Endothelial cell of umbilical vein (primary cell): ENCODE measurements around the gene RGS4. TPM values are rescaled to one million over a fixed set of nuclear protein-coding genes. Genes with fewer than 3 reads are reported as not detected.

Source experiments
- BruUV-seq: library from RNA; stranded (reverse); fragments of 400-500 nt; replicated peaks from 2 replicates; lab custom pipeline; 2021; lab: Mats Ljungman, UMichigan
- CTCF ChIA-PET: fragments of 300-600, 350-600 bp; sonication (Branson Sonifier 250); formaldehyde crosslinking; loops from one replicate; lab custom pipeline; 2021; ENCODE audit warnings: antibody characterized with exemption, inconsistent platforms; lab: Charles Lee
- POLR2A ChIA-PET: fragments of 300-600, 350-600 bp; sonication (Branson Sonifier 250); formaldehyde crosslinking; loops from one replicate; lab custom pipeline; 2021; ENCODE audit warnings: antibody characterized with exemption, inconsistent platforms; lab: Charles Lee
- DNase-seq: peaks from one replicate; pipeline ENCODE4 v3.0.0-alpha.2; 2011; ENCODE audit warnings: low read depth, low spot score
- FAIRE-seq: peaks from 2 replicates; lab custom pipeline; 2011; peaks lifted over from hg19 to GRCh38; lab: Jason Lieb, UNC
- H2AFZ ChIP-seq: 2 replicates; pipeline ENCODE4 v1.6.0; 2012; ENCODE audit warnings: low read depth, low read length, control low read depth, inconsistent platforms
- H3K27ac ChIP-seq: 2 replicates; pipeline ENCODE4 v1.5.1; 2011; ENCODE audit warnings: low read depth, mild to moderate bottlenecking, control low read depth, low read length, moderate library complexity; ENCODE audit not compliant: insufficient read depth
- H3K27me3 ChIP-seq, 2 experiments: 2 replicates each; pipeline versions ENCODE4 v1.6.0 to v1.6.1; 2011; ENCODE audit warnings: low read length in 2 of 2, mixed read lengths in 1 of 2; ENCODE audit not compliant: control insufficient read depth in 2 of 2, insufficient read depth in 2 of 2
- H3K36me3 ChIP-seq, 2 experiments: 2 replicates in 1 of 2; 3 replicates in 1 of 2; pipeline ENCODE4 v1.5.1; 2011; ENCODE audit warnings: low read length in 2 of 2, mild to moderate bottlenecking in 1 of 2, moderate library complexity in 1 of 2; ENCODE audit not compliant: control insufficient read depth in 2 of 2, insufficient read depth in 2 of 2; ENCODE audit errors: extremely low read depth in 1 of 2
- H3K4me1 ChIP-seq: 3 replicates; pipeline ENCODE4 v1.5.1; 2011; ENCODE audit warnings: mild to moderate bottlenecking, low read length; ENCODE audit not compliant: control insufficient read depth, insufficient read depth; ENCODE audit errors: extremely low read depth
- H3K4me2 ChIP-seq: 2 replicates; pipeline ENCODE4 v1.6.1; 2011; ENCODE audit warnings: low read length, control low read depth, mixed read lengths; ENCODE audit not compliant: insufficient read depth
- H3K4me3 ChIP-seq, 3 experiments: fragments of 200-600 bp in 1 of 3; sonication (generic), shearing (Covaris generic) in 1 of 3; replicated peaks in 1 of 3; 2 replicates each; pipeline ENCODE4 v1.5.1; 2011 to 2016; ENCODE audit warnings: control low read depth in 3 of 3, low read length in 3 of 3, mild to moderate bottlenecking in 2 of 3, inconsistent platforms in 1 of 3, low read depth in 1 of 3, moderate library complexity in 1 of 3; ENCODE audit not compliant: insufficient read depth in 1 of 3
- H3K79me2 ChIP-seq: 2 replicates; pipeline ENCODE4 v1.6.0; 2012; ENCODE audit warnings: low read length, inconsistent platforms; ENCODE audit not compliant: control insufficient read depth, insufficient read depth
- H3K9ac ChIP-seq: replicated peaks from 2 replicates; pipeline ENCODE3; 2011; ENCODE audit warnings: low read length, control low read depth; ENCODE audit not compliant: insufficient read depth; ENCODE audit errors: extremely low read depth
- H3K9me1 ChIP-seq: replicated peaks from 3 replicates; pipeline ENCODE4 v1.6.0; 2011; ENCODE audit warnings: mild to moderate bottlenecking, low read length; ENCODE audit not compliant: control insufficient read depth, insufficient read depth; ENCODE audit errors: extremely low read depth
- H3K9me3 ChIP-seq: replicated peaks from 2 replicates; pipeline ENCODE4 v1.5.1; 2012; ENCODE audit warnings: low read length, inconsistent platforms; ENCODE audit not compliant: control insufficient read depth, insufficient read depth
- H4K20me1 ChIP-seq: replicated peaks from 2 replicates; pipeline ENCODE3; 2011; ENCODE audit warnings: mild to moderate bottlenecking, low read length; ENCODE audit not compliant: control insufficient read depth, insufficient read depth; ENCODE audit errors: extremely low read depth
- EZH2 ChIP-seq: IDR thresholded peaks from 2 replicates; pipeline ENCODE4 v1.6.1; 2012; ENCODE audit warnings: borderline replicate concordance, low read depth, mild to moderate bottlenecking, moderate library complexity, low read length, inconsistent platforms; ENCODE audit not compliant: severe bottlenecking
- FOS ChIP-seq: IDR thresholded peaks from 2 replicates; pipeline ENCODE4 v1.6.1; 2011; ENCODE audit warnings: mild to moderate bottlenecking, low read length, moderate library complexity, borderline replicate concordance; ENCODE audit not compliant: insufficient read depth
- GATA2 ChIP-seq: IDR thresholded peaks from 2 replicates; pipeline ENCODE4 v1.7.0; 2011; ENCODE audit warnings: low read depth, mild to moderate bottlenecking, moderate library complexity, mixed read lengths, low read length; ENCODE audit not compliant: insufficient read length, insufficient read depth
- JUN ChIP-seq: IDR thresholded peaks from 2 replicates; pipeline ENCODE4 v1.6.1; 2011; ENCODE audit warnings: borderline replicate concordance, low read depth; ENCODE audit not compliant: insufficient read length, insufficient read depth
- MAX ChIP-seq: IDR thresholded peaks from 2 replicates; pipeline ENCODE4 v1.6.1; 2011; ENCODE audit not compliant: insufficient read depth, insufficient read length
- MYC ChIP-seq: IDR thresholded peaks from one replicate; pipeline ENCODE4 v1.6.1; 2011; ENCODE audit warnings: mild to moderate bottlenecking, low read depth, low read length
- POLR2A ChIP-seq: IDR thresholded peaks from 2 replicates; pipeline ENCODE4 v1.6.1; 2012; ENCODE audit warnings: low read depth, mild to moderate bottlenecking, control low read depth, low read length
- POLR2AphosphoS5 ChIP-seq: IDR thresholded peaks from 2 replicates; pipeline ENCODE4 v1.6.1; 2012; ENCODE audit warnings: low read depth, mild to moderate bottlenecking, control low read depth, low read length, moderate library complexity; ENCODE audit not compliant: insufficient read depth
- dilution Hi-C: fragments of 300-500 bp; cut with MboI; formaldehyde crosslinking; loops from one replicate; pipeline ENCODE4 v1.15.0; 2019; ENCODE audit warnings: low sequenced_read_pairs; ENCODE audit not compliant: extremely low pct_ligation_motif_present
- intact Hi-C: fragments of 100-400 bp; cut with micrococcal nuclease; formaldehyde crosslinking; loops from one replicate; pipeline ENCODE4 v1.10.0; 2022
- polyA plus RNA-seq, 4 experiments: library from polyadenylated mRNA; depleted of rRNA in 3 of 4; stranded (reverse) in 3 of 4; unstranded in 1 of 4; fragments of >200 nt; gene quantifications; 2 replicates each; pipeline versions ENCODE4 v1.2.1 to v1.2.3, GENCODE V29; 2011 to 2012; ENCODE audit warnings: missing spikeins in 1 of 4
- total RNA-seq: library from RNA; stranded (reverse); gene quantifications from 2 replicates; pipeline ENCODE4 v1.2.3, GENCODE V29; 2021
- TF ChIP-seq, protein P1 (sequence below), 2 donors: IDR thresholded peaks; 1 replicate in 1 of 2; 2 replicates in 1 of 2; pipeline ENCODE4 v1.5.1; 2011; ENCODE audit warnings: low read length in 2 of 2, mild to moderate bottlenecking in 2 of 2, moderate library complexity in 2 of 2, control low read depth in 1 of 2, inconsistent platforms in 1 of 2, low read depth in 1 of 2; ENCODE audit not compliant: insufficient read depth in 1 of 2; ENCODE audit errors: extremely low read depth in 1 of 2

RGS4 gene
- total and polyA plus RNA-seq, 2 donors (not counting 3 experiments of a cell fraction or from before 2014, with no cell fraction given): 14.6 to 59.3 TPM

GRCh38 chr1:163066168-163066567, 3.0 kb upstream of the RGS4 start:
- no peak for TF ChIP-seq POLR2A
- no peak for TF ChIP-seq POLR2AphosphoS5
- no peak for TF ChIP-seq MAX
- TF ChIP-seq, protein P1, sequence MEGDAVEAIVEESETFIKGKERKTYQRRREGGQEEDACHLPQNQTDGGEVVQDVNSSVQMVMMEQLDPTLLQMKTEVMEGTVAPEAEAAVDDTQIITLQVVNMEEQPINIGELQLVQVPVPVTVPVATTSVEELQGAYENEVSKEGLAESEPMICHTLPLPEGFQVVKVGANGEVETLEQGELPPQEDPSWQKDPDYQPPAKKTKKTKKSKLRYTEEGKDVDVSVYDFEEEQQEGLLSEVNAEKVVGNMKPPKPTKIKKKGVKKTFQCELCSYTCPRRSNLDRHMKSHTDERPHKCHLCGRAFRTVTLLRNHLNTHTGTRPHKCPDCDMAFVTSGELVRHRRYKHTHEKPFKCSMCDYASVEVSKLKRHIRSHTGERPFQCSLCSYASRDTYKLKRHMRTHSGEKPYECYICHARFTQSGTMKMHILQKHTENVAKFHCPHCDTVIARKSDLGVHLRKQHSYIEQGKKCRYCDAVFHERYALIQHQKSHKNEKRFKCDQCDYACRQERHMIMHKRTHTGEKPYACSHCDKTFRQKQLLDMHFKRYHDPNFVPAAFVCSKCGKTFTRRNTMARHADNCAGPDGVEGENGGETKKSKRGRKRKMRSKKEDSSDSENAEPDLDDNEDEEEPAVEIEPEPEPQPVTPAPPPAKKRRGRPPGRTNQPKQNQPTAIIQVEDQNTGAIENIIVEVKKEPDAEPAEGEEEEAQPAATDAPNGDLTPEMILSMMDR (IDR thresholded peaks at IDR 0.05; ENCODE audit: extremely low read depth in 1 of 2, insufficient read depth in 1 of 2, low read depth in 1 of 2, low read length in 2 of 2): no peak
- no peak for TF ChIP-seq FOS
- no peak for TF ChIP-seq MYC
- TF ChIP-seq JUN: no peak
- no peak for TF ChIP-seq EZH2
- TF ChIP-seq GATA2: no peak
- dilution Hi-C loops: loop anchor here (25.0 kb wide), 1 partner anchor 204 kb away; the partner anchor contains the start of gene CCDC190
- Histone ChIP-seq H3K9ac (no peak overlapping the region), H3K27ac (no peak overlapping the region), H3K9me3 (no peaks in the 10 kb centered on the region), H4K20me1 (no peaks in the 10 kb centered on the region), H3K79me2 (peaks cover 19% of the 10 kb centered on the region), H3K36me3 (no peaks in the 10 kb centered on the region), H3K27me3 (no peaks in the 10 kb centered on the region), H3K4me2 (no peak overlapping the region), H3K4me3 (no peak overlapping the region), H3K4me1 (peaks cover 26% of the 10 kb centered on the region), H3K9me1 (no peaks in the 10 kb centered on the region), H2AFZ (no peak overlapping the region)
- no peak for FAIRE-seq
- intact Hi-C loops: no loop called here
- BruUV-seq: no TSS peak
- ChIA-PET POLR2A (no interaction called here), CTCF (interaction anchor here (1.8 kb wide), 1 partner anchor 188 kb away, joined by 8 read pairs; no protein-coding TSS in a partner anchor)
- DNase-seq: no peak
